Measurements from ENCODE around the gene ACTG1. TPM values are rescaled to one million over a fixed set of nuclear protein-coding genes. Genes with fewer than 3 reads are reported as not detected.

ACTG1 gene
- total and polyA plus RNA-seq, 2 of the 13 experiments (the other 11 are each of a cell fraction or from before 2014, with no cell fraction given) = 973 to 1,138 TPM

GRCh38 chr17:81513753-81514488, 1.3 kb upstream of the ACTG1 start (continued):
- peak; percentile 48 for TF ChIP-seq PATZ1 (CRISPR knock-in tag; IDR thresholded peaks at IDR 0.05)
- TF ChIP-seq, protein P1, sequence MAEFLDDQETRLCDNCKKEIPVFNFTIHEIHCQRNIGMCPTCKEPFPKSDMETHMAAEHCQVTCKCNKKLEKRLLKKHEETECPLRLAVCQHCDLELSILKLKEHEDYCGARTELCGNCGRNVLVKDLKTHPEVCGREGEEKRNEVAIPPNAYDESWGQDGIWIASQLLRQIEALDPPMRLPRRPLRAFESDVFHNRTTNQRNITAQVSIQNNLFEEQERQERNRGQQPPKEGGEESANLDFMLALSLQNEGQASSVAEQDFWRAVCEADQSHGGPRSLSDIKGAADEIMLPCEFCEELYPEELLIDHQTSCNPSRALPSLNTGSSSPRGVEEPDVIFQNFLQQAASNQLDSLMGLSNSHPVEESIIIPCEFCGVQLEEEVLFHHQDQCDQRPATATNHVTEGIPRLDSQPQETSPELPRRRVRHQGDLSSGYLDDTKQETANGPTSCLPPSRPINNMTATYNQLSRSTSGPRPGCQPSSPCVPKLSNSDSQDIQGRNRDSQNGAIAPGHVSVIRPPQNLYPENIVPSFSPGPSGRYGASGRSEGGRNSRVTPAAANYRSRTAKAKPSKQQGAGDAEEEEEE (CRISPR knock-in tag; IDR thresholded peaks at IDR 0.05; ENCODE audit: borderline replicate concordance) = no peak; the same call in 1 of the 2 replicates
- TF ChIP-seq PLRG1 (conservative IDR thresholded peaks at IDR 0.05) = no peak
- peak; percentile 26; the same call in 1 of the 2 replicates for TF ChIP-seq CTCF (CRISPR knock-in tag; IDR thresholded peaks at IDR 0.05)
- TF ChIP-seq RBM39 (IDR thresholded peaks at IDR 0.05; ENCODE audit: low read depth, low read length, poor library complexity, severe bottlenecking) = peak; percentile 80
- peak; percentile 10; the same call in 1 of the 2 replicates for TF ChIP-seq ZNF451 (CRISPR knock-in tag; IDR thresholded peaks at IDR 0.05)
- no peak; the same call in 1 of the 2 replicates for TF ChIP-seq ZBTB26 (CRISPR knock-in tag; IDR thresholded peaks at IDR 0.05; ENCODE audit: borderline replicate concordance)
- no peak for TF ChIP-seq ARID2 (CRISPR knock-in tag; IDR thresholded peaks at IDR 0.05; ENCODE audit: borderline replicate concordance)
- no peak for TF ChIP-seq ERF (CRISPR knock-in tag; IDR thresholded peaks at IDR 0.05)
- TF ChIP-seq RAD21 (CRISPR knock-in tag; IDR thresholded peaks at IDR 0.05) = no peak
- TF ChIP-seq ZNF784 (CRISPR knock-in tag; IDR thresholded peaks at IDR 0.05; ENCODE audit: borderline replicate concordance) = peak; percentile 34; the same call in 1 of the 2 replicates
- 0 out of 2 replicates have a peak, but pooled peaks have one; percentile 69 for TF ChIP-seq RFXAP (CRISPR knock-in tag; IDR thresholded peaks at IDR 0.05; ENCODE audit: borderline replicate concordance)
- TF ChIP-seq, protein P2, sequence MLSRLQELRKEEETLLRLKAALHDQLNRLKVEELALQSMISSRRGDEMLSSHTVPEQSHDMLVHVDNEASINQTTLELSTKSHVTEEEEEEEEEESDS (CRISPR knock-in tag; IDR thresholded peaks at IDR 0.05; ENCODE audit: borderline replicate concordance) = no peak
- peak; percentile 84 for TF ChIP-seq ZNF501 (CRISPR knock-in tag; IDR thresholded peaks at IDR 0.05)
- TF ChIP-seq ZNF143 (CRISPR knock-in tag; IDR thresholded peaks at IDR 0.05) = no peak
- no peak for TF ChIP-seq CREB1 (IDR thresholded peaks at IDR 0.05)
- TF ChIP-seq CREB1 (CRISPR knock-in tag; IDR thresholded peaks at IDR 0.05) = no peak
- TF ChIP-seq ARHGAP35 (CRISPR knock-in tag; IDR thresholded peaks at IDR 0.05; ENCODE audit: borderline replicate concordance) = no peak
- no peak; the same call in 1 of the 2 replicates for TF ChIP-seq ZFP36L1 (CRISPR knock-in tag; IDR thresholded peaks at IDR 0.05)
- TF ChIP-seq ZFAT (CRISPR knock-in tag; conservative IDR thresholded peaks at IDR 0.05) = no peak
- TF ChIP-seq TSC22D2 (CRISPR knock-in tag; IDR thresholded peaks at IDR 0.05; ENCODE audit: borderline replicate concordance) = no peak; the same call in 1 of the 2 replicates
- TF ChIP-seq MATR3 (CRISPR knock-in tag; IDR thresholded peaks at IDR 0.05) = no peak
